GM18873 (cell line): ENCODE results near the gene USP21.

Experiments
- ATAC-seq: cut with Tn5 transposase; IDR thresholded peaks from one replicate; pipeline ENCODE4 v1.9.1; 2021; ENCODE audit warnings: mild to moderate bottlenecking, moderate library complexity, moderate number of reproducible peaks; ENCODE audit not compliant: unreplicated experiment, low FRiP score

Gene USP21

DNA sequence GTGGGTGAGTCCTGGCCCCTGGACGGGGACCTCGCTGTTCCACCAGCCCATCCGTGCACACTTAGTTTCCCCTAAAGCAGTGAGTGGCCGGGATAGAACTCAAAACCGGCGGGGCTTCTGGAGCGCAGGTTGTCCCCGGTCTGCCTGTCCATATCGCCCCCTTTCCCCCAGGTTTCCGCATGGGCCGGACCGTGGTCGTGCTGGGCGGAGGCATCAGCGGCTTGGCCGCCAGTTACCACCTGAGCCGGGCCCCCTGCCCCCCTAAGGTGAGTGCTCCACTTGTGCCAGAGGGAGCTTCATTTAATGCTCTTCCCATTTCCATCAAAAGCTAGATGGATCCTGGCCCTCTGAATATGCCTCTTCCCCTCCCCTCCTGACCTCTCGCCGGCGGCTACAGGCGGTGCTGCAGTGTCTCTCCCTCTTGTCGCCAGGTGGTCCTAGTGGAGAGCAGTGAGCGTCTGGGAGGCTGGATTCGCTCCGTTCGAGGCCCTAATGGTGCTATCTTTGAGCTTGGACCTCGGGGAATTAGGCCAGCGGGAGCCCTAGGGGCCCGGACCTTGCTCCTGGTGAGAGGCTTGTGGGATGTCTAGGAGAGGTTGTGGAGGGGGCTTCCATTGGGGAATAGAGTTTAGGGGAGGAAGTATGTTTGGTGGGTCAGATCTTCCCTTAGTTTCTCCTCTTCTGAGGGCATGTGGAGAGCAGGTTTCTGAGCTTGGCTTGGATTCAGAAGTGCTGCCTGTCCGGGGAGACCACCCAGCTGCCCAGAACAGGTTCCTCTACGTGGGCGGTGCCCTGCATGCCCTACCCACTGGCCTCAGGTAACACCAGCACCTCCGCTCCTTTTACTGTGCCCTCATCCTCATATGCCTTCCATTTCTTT lies 7.6 kb downstream of the USP21 start:
- no peak for ATAC-seq

DNA sequence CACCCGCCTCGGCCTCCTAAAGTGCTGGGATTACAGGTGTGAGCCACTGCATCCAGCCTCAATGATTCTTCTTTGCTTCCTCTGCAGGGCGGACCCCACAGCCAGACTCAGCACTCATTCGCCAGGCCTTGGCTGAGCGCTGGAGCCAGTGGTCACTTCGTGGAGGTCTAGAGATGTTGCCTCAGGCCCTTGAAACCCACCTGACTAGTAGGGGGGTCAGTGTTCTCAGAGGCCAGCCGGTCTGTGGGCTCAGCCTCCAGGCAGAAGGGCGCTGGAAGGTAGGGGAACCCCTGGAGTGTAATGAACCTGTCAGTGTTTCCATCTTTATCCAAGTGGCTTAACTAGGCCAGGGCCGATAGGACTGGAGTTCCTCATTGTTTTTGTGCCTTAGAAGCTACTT lies 9.6 kb downstream of the USP21 start:
- no peak for ATAC-seq

DNA sequence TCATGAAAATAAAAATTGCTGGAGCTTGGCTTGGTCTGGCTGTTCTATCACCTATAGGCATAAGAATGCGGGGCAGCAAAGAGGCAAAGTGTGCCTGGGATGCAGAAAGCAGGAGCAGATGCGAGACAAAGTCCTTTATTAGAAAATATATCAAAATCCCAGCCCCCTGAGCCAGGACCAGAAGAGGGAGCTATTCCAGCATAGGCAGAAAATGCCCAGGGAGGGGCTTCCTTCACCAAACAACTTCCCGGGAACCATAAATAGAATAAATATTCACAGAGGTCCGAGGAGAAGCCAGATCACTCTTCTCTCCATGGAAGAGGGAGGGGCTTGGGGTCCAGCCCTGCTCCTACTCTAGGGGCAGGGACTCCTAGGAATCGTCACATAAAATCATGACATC lies 11.9 kb downstream of the USP21 start:
- ATAC-seq = no peak

DNA sequence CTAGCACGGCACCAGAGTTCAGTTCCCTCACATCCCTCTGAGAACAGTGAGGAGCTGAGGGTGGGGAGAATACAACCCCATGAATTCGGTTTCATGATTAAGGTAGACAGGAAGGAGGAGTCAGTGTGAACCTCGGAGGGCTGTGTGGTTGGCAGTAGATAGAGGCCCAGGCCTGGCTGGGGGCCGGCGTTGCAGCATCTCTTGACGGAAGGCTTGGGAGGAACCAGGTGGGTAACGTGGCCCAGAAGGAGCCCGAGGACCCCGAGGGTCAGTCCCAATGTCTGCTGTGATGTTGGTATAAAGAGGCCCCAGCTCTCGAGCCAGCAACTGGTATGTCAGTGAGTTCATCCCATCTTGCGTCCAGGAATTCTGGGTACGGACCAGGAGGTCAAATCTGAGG lies 12.4 kb downstream of the USP21 start:
- no peak for ATAC-seq

DNA sequence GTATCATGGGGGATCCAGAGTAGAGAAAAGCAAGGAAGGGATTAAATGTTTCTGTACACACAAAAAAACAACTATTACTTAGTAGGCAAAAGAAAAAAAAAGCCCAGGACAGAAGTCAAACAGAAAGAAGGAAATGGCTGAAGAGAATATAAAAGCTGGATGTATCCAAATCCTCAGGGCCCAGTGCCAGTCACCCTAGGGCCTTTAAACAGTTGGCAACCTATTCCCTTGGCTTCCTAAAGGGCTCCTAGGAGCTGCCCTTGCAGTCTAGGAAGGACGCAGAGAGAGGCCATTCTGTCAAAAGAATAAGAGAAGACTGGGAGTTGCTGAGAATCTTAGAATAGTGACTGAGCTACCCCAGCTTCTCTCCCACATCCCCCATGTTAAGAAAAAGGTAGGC lies 13.0 kb downstream of the USP21 start:
- ATAC-seq = no peak

DNA sequence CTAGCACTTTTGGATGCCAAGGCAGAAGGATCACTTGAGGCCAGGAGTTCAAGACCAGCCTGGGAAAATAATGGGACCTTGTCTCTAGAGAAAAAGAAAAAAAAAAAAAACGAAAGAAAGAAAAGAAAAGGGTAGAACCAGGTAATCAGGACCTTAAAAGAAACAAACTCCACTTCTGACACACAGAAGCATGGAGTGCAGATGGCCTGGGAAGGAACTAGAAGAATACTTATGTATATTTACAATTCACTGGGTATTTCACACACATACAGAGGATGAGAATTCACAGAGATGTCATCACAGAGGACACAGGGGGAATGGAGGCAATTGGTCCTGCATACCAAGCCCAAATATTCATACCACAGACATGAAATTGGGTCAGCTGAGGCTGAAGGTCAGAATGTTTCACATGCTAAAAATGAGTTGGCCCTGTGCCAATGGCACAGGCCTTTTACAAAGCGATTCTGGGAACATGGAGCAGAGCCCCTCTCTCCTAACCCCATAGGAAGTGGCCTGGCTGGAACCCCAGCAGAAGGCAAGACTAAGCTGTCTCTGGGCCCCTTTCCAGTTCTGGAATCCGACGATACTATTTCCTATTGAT lies 13.6 kb downstream of the USP21 start:
- ATAC-seq = no peak

DNA sequence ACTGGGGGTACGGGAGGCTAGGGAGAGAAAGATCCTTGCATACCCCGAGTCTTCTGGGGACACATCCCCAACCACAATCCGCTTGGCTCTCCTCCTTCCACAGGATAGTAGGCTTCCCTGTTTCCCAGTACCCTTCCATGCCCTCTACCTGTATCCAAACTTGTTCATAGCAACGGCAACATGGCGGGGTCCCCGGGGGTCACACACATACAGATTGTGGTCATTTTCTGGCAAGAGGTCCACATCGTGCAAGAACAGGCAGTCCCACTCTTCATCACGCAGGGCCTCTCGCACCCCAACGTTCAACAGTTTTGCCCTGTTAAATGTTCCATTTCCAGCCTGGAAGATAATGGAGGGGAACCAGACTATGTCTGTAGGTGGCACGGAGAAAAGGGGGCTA lies 14.4 kb downstream of the USP21 start:
- ATAC-seq = no peak

DNA sequence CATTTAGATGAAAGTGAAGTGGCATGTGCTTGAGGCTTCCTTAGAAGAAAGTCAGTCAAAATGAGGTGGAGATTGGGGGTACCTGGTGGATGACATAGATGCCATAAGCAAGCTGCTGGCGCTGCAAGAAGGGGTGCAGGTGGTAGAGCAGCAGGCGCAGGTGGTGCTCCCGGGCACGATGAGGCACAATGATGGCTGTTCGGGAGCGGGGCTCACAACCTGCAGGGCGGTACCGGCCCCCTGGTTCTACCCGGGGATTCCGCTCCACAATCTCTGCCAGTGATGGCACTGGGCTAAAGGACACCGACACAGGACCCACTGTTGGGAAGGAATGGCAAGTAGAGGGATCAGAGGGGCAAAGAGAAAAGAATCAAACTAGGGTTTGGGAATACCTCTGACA lies 15.6 kb downstream of the USP21 start:
- ATAC-seq = no peak

DNA sequence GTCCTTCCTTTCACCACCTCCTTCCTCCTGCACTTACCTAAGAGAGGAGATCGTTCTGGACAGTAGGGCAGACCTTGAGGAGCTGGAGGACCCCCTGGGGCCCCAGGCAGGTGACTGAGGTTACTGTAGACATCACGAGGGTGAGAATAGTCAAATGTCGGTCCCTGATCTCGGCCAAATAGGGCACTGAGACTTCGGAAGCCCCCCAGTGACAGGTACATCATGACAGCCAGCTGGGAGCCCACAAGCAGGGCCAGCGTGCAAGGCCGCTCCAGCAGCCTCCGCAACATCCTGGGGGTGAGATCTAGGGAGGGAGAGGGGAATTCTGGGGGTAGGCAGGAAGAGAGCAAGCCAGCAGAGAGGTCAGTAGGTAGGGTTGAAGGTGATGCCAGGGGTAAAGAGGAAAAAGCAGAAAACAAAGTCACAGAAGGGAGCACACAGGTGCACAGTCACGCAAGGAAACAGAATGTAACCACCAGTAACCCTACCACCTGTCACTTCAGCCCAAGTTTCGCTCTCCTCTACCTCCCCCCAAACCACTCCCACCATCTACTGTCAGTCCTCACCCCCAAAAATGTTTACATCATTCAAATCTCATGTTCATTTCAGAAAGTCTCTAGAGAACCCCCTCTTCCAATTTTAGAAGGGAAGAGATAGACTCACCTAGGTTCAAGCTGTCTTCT lies 16.6 kb downstream of the USP21 start:
- ATAC-seq = no peak

DNA sequence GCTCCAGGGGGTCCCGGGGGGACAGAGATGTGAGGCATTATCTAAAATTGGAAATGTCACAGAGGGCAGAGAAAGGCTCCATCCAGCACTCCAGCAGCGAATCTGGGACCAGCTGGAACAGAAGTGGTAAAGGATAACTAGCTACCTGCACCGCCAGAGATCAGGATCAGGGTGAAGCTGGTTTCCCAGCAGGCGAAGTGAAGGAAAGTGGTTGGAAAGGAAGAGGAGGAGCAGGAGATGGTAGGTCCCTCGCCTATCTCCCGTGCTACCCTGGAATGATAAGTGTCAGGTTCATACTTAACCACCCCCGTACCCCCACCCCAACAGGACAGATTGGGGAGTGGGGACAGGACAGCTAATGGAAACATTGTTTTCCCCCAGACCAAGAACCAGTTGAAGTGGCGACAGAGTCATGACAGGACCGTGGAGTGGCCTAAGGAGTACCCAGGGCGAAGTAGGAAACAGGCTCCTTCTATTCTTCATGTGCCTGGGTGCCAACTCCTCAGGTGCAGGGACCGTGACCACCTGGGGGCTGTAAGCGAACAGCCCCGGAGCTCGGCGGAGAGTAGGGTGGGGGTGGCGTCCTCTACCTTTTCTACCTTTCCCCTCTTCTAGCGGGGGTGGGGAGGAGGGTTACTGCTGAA lies 17.3 kb downstream of the USP21 start:
- no peak for ATAC-seq

DNA sequence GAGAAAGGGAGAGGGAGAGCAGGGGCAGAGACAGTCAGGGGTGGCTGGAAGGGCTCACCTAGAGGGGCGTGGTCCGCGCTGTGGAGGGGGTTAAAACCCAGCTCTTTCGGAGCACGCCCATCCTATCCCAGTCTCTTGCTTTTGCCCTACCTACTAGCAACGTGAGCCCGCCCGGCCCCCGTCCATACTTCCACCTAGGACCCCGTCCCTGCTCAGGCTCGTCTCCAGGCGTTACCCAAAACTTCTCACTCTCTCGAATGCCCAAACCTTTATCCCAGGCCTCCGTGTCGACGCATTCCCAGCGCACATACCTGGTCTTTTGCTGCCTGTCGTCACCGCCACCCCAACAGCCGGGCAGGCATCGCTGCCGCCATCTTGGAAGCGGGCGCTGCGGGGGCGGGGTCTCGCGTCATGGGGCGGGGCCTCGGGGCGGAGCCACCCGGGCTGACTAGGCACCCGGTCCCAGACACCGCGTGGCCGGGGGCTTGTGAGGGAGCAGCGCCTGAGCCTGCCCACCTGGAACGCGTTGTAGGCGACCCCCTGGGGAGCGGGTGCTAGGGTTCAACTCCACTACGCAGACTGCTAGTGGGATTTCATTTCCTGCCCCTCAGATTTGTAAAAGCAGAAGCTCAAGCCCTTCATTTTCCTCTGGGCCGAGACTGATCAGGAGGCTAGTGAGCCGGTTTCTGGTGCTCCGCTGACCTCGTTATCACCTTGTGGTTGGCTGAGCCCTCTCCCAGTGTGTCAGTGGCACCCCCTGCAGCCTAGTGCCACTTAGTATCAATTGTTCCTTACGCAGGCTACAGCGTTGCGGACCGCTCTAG lies 18.0 kb downstream of the USP21 start, which contains the start of gene B4GALT3:
Gene B4GALT3 (minus strand): TSS at position 396 of the 824 bp plus-strand sequence. CDS start 1,447 bp downstream, outside the sequence.
- ATAC-seq = peak; percentile 58

DNA sequence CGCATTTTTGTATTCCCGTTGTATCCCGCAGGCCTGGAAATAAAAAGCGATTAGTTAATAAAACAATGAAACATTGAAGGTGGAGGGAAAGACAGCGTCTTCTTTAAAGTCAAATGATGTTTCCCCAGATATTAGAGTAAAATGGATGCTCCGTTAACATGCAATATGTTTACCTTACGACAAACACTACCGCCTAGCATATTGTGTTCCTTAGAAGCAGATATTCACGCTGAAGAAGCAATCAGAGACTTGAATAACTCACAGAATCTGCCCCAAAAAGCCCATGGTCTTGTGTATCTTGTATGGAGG lies 18.6 kb downstream of the USP21 start:
- ATAC-seq = no peak

DNA sequence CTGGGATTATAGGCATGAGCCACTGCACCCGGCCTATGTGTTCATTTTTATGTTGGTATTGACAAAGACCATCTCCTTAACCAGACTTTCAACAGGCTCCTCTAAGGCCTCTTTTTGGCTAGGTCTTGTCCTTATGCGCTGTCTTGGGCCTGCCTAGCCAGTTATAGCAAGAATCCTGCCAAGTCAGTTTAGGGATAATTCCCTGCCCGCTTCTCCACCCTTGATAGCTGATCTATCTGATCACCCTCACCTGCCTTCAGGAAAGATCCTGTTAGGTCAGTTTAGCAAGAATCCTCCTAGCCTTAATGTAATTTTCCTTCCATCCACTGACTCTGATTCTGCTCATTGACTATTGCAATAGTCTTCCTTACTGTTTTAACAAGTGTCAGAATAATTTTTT lies 20.4 kb downstream of the USP21 start:
- no peak for ATAC-seq

DNA sequence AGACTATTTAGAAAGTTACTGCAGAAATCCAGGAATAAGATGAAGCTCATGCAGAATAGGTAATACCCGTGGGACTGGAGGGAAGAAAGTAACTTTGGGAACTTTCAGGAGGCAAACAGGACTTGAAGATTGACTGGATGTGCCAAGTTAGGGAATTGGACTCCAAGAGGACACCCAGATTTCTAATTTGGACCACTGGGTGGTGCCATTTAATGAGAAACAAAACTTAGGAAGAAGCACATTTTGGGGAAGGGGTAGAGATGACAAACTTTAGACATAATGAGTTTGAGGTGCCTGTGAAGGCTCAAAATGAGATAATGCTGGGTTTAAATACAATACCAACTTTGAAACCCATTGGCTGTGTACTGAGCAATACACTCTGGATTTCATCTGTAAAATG lies 21.3 kb downstream of the USP21 start:
- no peak for ATAC-seq

DNA sequence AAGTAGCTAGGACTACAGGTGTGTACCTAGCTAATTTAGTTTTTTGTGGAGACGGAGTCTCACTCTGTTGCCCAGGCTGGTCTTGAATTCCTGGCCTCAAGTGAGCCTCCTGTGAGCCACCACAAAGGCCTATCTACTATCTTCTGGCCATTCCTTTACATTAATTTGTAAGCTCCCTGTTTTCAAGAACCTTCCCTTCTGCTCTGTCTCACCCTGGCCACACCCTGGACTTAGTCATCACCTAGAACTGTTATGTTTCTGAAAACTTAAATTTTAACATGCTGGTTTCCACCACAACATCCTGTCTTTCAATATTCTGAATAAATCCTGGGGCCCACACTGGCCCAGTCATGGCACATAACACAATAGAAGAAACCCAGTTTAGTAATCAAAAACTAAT lies 22.9 kb downstream of the USP21 start:
- ATAC-seq = peak; percentile 48

DNA sequence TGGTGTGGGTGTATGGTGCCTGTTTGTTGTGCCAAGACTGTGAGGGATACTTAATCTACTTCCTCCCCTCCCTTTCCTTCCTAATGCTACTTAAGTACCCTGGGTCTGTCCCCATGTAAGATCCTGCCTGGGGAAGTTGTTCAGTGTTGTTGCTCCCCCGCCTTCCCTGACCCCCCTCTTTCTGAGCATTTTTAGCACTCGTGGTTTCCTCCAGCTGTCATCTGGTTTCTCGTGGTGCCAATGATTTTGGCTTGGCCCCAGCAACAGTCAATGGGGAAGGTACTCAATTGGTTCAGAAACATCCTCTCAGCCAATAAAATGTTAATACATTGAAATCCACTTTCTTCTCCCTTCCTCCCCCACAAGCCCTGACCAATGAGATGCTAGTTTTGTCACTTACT lies 26.0 kb downstream of the USP21 start:
- peak; percentile 69 for ATAC-seq

DNA sequence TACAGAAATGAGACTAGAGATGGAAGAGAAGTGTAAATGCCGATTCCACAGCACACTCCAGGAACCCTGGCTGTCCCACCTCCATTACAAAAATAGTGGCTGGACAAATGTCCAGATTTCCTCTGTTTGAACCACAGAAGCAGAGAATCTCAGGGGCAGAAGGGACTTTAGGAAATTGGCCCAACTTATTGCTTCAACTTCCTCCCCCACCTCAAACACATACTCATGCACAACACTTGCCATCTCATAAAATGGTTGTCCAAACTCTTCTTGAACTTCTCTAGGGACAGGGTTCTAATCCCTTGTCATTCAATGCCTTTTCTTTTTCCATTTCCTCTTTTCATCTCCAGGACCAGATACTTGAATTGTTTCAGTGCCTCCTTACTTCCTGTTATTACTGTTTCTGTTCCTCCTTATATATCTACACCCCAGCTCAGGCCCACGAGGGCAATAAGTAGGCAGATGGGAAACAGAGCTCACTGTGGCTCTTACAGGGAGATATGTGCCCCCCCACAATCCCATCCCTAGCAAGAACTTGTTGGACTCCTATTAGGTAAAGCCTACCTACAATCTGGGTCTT lies 26.5 kb downstream of the USP21 start:
- ATAC-seq = peak; percentile 8

DNA sequence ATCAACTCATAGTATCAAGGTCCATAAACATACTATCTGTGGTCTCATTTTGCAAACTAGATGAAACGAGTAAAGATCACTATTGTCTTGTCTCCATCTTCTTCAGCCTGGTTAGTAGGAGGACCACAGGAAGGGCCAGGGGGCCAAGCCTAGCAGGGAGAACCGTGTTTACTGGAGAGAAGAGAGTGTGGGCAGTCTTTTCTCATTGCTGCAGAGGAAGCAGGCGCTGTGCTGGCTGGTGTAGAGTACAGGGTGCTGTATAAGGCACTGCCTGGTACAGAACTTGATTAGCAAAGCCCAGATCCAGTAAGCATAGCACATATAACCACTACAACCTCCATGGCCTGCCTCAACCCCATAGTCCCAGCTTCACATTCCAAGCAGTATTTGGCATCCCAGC lies 28.0 kb downstream of the USP21 start:
- no peak for ATAC-seq

DNA sequence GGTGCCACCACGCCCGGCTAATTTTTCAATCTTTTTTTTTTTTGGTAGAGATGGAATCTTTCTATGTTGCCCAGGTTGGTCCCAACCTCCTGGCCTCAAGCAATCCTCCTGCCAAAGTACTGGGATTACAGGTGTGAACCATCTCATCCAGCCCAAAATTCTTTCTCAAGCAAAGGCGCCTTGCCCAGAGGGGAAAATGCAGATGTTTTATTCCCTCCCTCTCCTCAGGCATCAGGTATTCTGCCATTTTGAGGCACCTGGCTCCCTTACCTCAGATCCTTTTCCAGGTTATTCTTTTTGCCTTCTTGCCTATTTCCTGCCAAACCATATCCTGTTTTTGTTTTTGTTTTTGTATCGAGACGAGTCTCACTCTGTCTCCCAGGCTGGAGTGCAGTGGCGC lies 29.1 kb downstream of the USP21 start:
- no peak for ATAC-seq

DNA sequence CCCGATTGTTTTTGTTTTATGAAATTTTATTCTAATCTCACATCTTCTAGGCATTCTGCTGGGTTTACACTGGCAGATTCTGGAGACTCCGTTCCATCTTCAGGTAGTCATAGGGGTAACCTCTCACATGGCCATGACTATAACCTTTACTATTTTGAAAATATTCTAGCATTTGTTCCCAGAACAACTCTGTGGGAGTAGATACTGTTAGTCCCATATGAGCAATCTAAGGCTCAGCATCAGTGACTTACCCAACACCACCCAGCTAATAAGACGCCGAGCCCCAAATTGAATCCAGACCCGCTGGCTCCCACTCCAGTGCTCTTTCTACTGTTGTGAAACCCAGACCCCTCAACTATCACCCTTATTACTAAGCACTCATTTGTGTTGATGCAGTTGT lies 29.7 kb downstream of the USP21 start:
- no peak for ATAC-seq
